Stomach (tissue), 9 donors: ENCODE data around the gene CTCF. TPM values are rescaled to one million over a fixed set of nuclear protein-coding genes. Genes with fewer than 3 reads are reported as not detected.

Source experiments
- DNase-seq, 2 donors: peaks; one replicate each; pipeline versions ENCODE4 v3.0.0 to v3.0.0-alpha.2; 2013 to 2019
- H3K27ac ChIP-seq, 5 donors: fragments of 200-600 bp in 4 of 5; sonication (generic) in 4 of 5; one replicate each; pipeline ENCODE4 v1.5.1; 2013 to 2019; ENCODE audit warnings: mild to moderate bottlenecking in 1 of 5, moderate library complexity in 1 of 5
- H3K27me3 ChIP-seq, 3 donors: fragments of 200-600 bp; sonication (generic); one replicate each; pipeline ENCODE4 v1.5.1; 2017 to 2019; ENCODE audit warnings: mixed run types in 1 of 3
- H3K36me3 ChIP-seq, 4 donors: fragments of 200-600 bp; sonication (generic); 1 replicate in 3 of 4; 2 replicates in 1 of 4; pipeline ENCODE4 v1.5.1; 2016 to 2019
- H3K4me1 ChIP-seq, 4 donors: fragments of 200-600 bp; sonication (generic); one replicate each; pipeline ENCODE4 v1.5.1; 2016 to 2019
- H3K4me3 ChIP-seq, 4 donors: fragments of 200-600 bp; sonication (generic) in 3 of 4; one replicate each; pipeline ENCODE4 v1.5.1; 2016 to 2019; ENCODE audit warnings: mild to moderate bottlenecking in 1 of 4
- H3K9me3 ChIP-seq, 4 donors: fragments of 200-600 bp; sonication (generic); one replicate each; pipeline ENCODE4 v1.5.1; 2016 to 2019
- CTCF ChIP-seq, 7 experiments: fragments of 450-650 bp in 4 of 7; fragments of 200-600 bp in 3 of 7; sonication (generic) in 3 of 7; IDR thresholded peaks; one replicate each; pipeline ENCODE4 v1.5.1; 2016 to 2019; ENCODE audit warnings: antibody characterized with exemption in 7 of 7, control low read depth in 2 of 7, mild to moderate bottlenecking in 1 of 7
- EP300 ChIP-seq: sonication (generic); formaldehyde crosslinking; IDR thresholded peaks from one replicate; pipeline ENCODE4 v1.6.1; 2017; ENCODE audit warnings: antibody characterized with exemption
- POLR2A ChIP-seq, 4 donors: fragments of 450-650 bp; IDR thresholded peaks; one replicate each; pipeline ENCODE4 v1.6.1; 2016; ENCODE audit warnings: antibody characterized with exemption in 4 of 4, control low read depth in 2 of 4, mild to moderate bottlenecking in 1 of 4, moderate library complexity in 1 of 4
- POLR2AphosphoS5 ChIP-seq, 3 donors: sonication (generic); formaldehyde crosslinking; IDR thresholded peaks; one replicate each; pipeline ENCODE4 v1.6.1; 2016; ENCODE audit warnings: antibody characterized with exemption in 3 of 3
- WGBS, 5 donors: extraction: QIAGEN DNeasy Blood & Tissue Kit in 3 of 5; methylation state at CpG; one replicate each; pipeline versions ENCODE4 v1.1.5 to v1.1.7; 2013 to 2018; 5-methylcytosine and 5-hydroxymethylcytosine counted together
- intact Hi-C: fragments of 100-400 bp; cut with DNase I; formaldehyde crosslinking; loops from one replicate; pipeline ENCODE4 v1.15.1; 2023; ENCODE audit warnings: low total_unique reads
- polyA plus RNA-seq, 3 donors: library from polyadenylated mRNA; stranded (reverse); fragments of 200-250 nt; gene quantifications; one replicate each; pipeline ENCODE4 v1.2.3, GENCODE V29; 2013
- total RNA-seq, 5 donors: library from RNA; depleted of rRNA; stranded (reverse); fragments of >200 nt; gene quantifications; one replicate each; pipeline versions ENCODE4 v1.1.0 to v1.2.3, GENCODE V29; 2014 to 2016
- donor health status: healthy with polysubstance abuse.
- donor health status: Bipolar disorder and iron deficiency.
- donor health status: healthy.

Gene CTCF
- total and polyA plus RNA-seq, 8 donors: 15.0 to 47.3 (median 33.4) TPM

DNA sequence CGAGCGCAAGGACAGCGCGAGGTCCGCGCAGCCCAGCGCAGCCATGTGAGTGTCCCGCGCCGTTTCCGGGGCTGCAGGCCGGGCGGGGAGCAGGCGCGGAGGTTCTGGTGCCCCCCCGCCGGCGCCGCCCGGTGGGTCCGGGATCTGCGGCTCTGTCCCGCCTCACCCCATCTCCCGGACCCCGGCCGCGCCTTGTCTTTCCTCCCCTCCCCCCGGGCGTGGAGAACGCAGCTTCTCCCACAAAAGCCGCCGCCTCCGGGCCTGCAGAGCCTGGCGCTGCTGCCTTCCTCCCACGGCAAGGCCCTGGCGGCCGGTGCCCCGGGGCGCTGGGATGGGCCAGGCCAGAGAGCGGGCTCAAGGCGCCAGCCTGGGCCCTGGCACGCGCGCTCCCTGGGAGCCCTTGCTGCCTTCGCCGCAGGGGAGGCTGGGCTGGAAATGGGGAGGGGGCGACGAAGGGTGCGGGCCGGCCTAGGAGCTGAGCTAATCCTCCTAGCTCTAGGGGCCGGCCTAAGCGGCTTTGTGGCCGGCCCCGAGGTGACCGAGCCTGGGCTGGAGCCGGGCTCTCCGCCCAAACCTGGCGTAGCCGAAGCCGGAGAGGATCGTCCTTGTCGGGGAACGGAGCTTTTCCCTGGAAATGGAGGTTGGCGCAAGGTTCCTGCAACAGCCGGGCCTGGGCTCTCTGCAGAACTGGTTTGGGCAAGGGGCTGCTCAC, 33.3 kb upstream of the CTCF start:
- intact Hi-C loops: no loop called here
- Histone ChIP-seq H3K4me3 (peak overlapping the region; percentile 70 to 93 (median 84)), H3K27me3 (no peaks in the 10 kb centered on the region), H3K4me1 (peaks cover 15 to 56% (median 52%) of the 10 kb centered on the region in 4 donors), H3K36me3 (no peaks in the 10 kb centered on the region), H3K27ac (peak overlapping the region; percentile 86 to 93 (median 89)), H3K9me3 (no peaks in the 10 kb centered on the region)
- TF ChIP-seq POLR2A (IDR thresholded peaks at IDR 0.05): no peak
- no peak for TF ChIP-seq CTCF (IDR thresholded peaks at IDR 0.05)
- TF ChIP-seq EP300: no peak
- peak in 2 of 3 donors; percentile 4 to 53 for TF ChIP-seq POLR2AphosphoS5 (IDR thresholded peaks at IDR 0.05)
- DNase-seq: peak in 1 of 2 donors; percentile 73
- 0 to 6% (median 1%) methylated on average over 1 to 64 of the region's 65 CpGs for WGBS, 5 donors

GRCh38 chr16:67529582-67530012, 32.7 kb upstream of the CTCF start:
- Histone ChIP-seq H3K36me3 (no peaks in the 10 kb centered on the region), H3K9me3 (no peaks in the 10 kb centered on the region), H3K4me3 (peak overlapping the region; percentile 70 to 93 (median 84)), H3K27me3 (no peaks in the 10 kb centered on the region), H3K27ac (peak overlapping the region; percentile 86 to 93 (median 89)), H3K4me1 (peaks cover 15 to 56% (median 52%) of the 10 kb centered on the region in 4 donors)
- TF ChIP-seq POLR2A (IDR thresholded peaks at IDR 0.05) (no peak), POLR2AphosphoS5 (IDR thresholded peaks at IDR 0.05) (no peak), EP300 (no peak), CTCF (IDR thresholded peaks at IDR 0.05) (no peak)
- intact Hi-C loops: no loop called here
- 6 to 12% (median 8%) methylated on average over 11 to 16 of the region's 16 CpGs for WGBS, 5 donors
- DNase-seq: peak in 1 of 2 donors; percentile 60

DNA sequence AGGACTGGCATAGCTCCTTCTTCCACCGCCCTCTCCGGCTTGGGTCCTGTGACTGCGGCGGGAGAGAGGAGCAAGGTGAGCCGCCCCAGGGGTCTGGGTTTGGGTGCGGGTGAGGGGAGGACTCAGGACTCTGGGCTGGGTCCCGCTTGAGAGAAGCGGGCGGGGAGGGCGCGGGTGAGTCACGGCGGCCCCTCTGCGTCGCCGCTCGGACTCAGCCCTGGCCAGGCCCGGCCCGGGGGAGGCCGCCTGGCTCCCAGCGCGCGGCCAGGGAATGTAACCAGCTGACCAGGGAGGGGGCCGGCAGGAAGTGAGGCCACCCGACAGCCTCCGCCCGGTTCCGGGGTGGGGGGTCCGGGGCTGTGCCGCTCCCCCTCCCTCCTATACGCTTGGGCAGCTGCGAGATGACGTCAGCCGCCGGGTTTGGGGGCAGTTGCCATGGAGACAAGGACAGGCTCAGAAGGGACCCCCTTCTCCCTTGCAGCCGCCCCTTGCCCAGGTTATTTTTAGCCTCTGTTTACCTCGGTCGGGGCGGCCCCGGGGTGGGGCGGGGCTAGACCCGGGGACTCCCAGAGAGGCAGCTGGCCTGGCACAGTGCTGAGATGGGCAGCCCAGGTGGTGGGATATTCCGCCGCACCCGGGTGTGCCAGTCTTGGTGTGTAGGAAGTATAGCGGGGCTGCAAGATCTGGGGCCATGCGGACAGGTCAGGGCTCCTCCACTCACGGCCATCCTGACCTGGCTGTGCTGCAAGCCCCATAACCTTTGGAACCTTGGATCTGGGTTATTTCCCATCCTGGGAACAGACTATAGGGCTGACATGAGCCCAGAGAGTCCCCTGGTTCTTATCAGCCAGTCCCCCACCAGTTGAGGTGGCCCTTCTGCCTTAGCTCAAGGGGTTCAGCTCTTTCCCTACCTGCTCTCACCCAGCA, 32.0 kb upstream of the CTCF start:
- intact Hi-C loops: no loop called here
- Histone ChIP-seq H3K4me1 (peaks cover 15 to 60% (median 54%) of the 10 kb centered on the region in 4 donors), H3K27ac (peak overlapping the region; percentile 86 to 93 (median 89)), H3K9me3 (no peaks in the 10 kb centered on the region), H3K36me3 (no peaks in the 10 kb centered on the region), H3K4me3 (peak overlapping the region; percentile 70 to 93 (median 84)), H3K27me3 (no peaks in the 10 kb centered on the region)
- peak; percentile 65 to 92 for DNase-seq
- 2 to 6% (median 4%) methylated on average over 28 to 48 of the region's 48 CpGs for WGBS, 5 donors
- TF ChIP-seq POLR2AphosphoS5 (IDR thresholded peaks at IDR 0.05) (peak; percentile 31 to 84 (median 75)), CTCF (IDR thresholded peaks at IDR 0.05) (no peak), POLR2A (IDR thresholded peaks at IDR 0.05) (no peak), EP300 (no peak)

GRCh38 chr16:67531247-67531646, 31.1 kb upstream of the CTCF start:
- H3K27me3 ChIP-seq: no peaks in the 10 kb centered on the region
- peak in 1 of 2 donors; percentile 35 for DNase-seq
- no peaks in the 10 kb centered on the region for H3K36me3 ChIP-seq
- intact Hi-C loops: no loop called here
- H3K4me3 ChIP-seq: peak overlapping the region in 3 of 4 donors; percentile 75 to 93 (median 93)
- H3K4me1 ChIP-seq: peaks cover 15 to 70% (median 58%) of the 10 kb centered on the region in 4 donors
- no peaks in the 10 kb centered on the region for H3K9me3 ChIP-seq
- 76 to 88% (median 83%) methylated on average over 4 of the region's 4 CpGs for WGBS, 5 donors
- TF ChIP-seq POLR2AphosphoS5 (IDR thresholded peaks at IDR 0.05) (no peak), EP300 (no peak), CTCF (IDR thresholded peaks at IDR 0.05) (no peak), POLR2A (IDR thresholded peaks at IDR 0.05) (no peak)
- peak overlapping the region in 4 of 5 donors; percentile 86 to 93 (median 90) for H3K27ac ChIP-seq
